A673 (cell line): Measurements from ENCODE around the gene SSNA1.

ENCODE experiments used
- CTCF ChIP-seq: fragments of 300-800, 200-600 bp; sonication (generic); conservative IDR thresholded peaks from 2 replicates; pipeline ENCODE4 v1.5.1; 2017; ENCODE audit warnings: low read depth, mild to moderate bottlenecking, antibody characterized with exemption, low read length, moderate library complexity, mixed read lengths
- EZH2 ChIP-seq: fragments of 200-600 bp; sonication (generic); IDR thresholded peaks from 2 replicates; pipeline ENCODE4 v1.6.1; 2017; ENCODE audit warnings: borderline replicate concordance, low read depth, mild to moderate bottlenecking, mixed read lengths, antibody characterized with exemption, low read length; ENCODE audit not compliant: poor library complexity, severe bottlenecking

DNA sequence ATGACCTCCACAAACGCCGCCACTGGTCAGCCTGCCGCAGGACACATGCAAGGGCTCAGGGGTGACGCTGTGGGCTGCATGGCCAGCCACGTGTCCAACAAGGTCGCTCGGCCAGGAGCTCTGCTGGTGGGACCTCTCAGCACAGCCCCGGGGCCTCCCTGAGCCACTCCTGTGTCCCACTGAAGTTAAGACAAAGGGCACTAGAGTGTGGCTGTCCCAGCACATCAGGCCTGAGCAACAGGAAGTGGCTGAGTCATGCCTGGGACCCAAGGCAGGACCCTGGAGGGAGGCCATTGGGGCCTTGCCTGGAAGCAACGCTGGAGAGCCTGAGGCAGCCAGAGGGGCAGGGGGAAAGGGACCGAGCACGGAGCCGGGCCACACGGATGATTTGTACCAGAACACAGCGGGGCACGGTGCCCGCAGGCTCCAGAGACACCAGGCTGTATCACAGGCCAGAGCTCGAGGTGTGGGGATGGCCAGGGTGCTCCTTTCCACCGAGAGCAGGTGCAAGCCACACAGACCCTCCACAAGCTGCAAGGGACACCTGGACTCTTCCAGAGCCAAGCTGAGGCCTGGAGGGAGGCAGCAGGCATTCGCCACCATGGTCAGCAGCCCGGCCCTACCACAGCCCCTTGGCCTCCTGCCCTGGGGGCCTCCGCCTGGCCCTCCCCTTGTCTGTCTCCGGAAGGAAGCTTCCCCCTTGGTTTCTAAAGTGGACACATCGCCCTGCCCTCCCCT, 10.1 kb upstream of the SSNA1 start:
- no peak for TF ChIP-seq EZH2
- no peak for TF ChIP-seq CTCF
